Lung (tissue), 12 donors: ENCODE results near the gene MBD3. TPM values are rescaled to one million over a fixed set of nuclear protein-coding genes. Genes with fewer than 3 reads are reported as not detected.

Experiments
- ATAC-seq: fragments of 200-7000 bp; cut with Tn5 transposase; one replicate; pipeline ENCODE4 v1.9.1; 2020; ENCODE audit warnings: moderate number of reproducible peaks; ENCODE audit not compliant: insufficient read depth, low FRiP score
- DNase-seq, 3 donors: peaks; one replicate each; pipeline ENCODE4 v3.0.0-alpha.2; 2013 to 2017
- H3K27ac ChIP-seq, 2 donors: one replicate each; pipeline ENCODE4 v1.5.1; 2013; ENCODE audit warnings: mild to moderate bottlenecking in 2 of 2, moderate library complexity in 2 of 2, control low read depth in 1 of 2, inconsistent platforms in 1 of 2, low read depth in 1 of 2, low read length in 1 of 2
- H3K27me3 ChIP-seq, 3 donors: one replicate each; pipeline ENCODE4 v1.5.1; 2013; ENCODE audit warnings: low read length in 2 of 3; ENCODE audit not compliant: control insufficient read depth in 3 of 3, insufficient read depth in 3 of 3
- H3K36me3 ChIP-seq, 4 donors: one replicate each; pipeline ENCODE4 v1.5.1; 2013; ENCODE audit warnings: low read length in 4 of 4, mild to moderate bottlenecking in 1 of 4, moderate library complexity in 1 of 4; ENCODE audit not compliant: control insufficient read depth in 4 of 4, insufficient read depth in 4 of 4
- H3K4me1 ChIP-seq, 5 donors: one replicate each; pipeline ENCODE4 v1.5.1; 2013; ENCODE audit warnings: low read length in 5 of 5, mild to moderate bottlenecking in 2 of 5, moderate library complexity in 1 of 5; ENCODE audit not compliant: control insufficient read depth in 5 of 5, insufficient read depth in 5 of 5
- H3K4me3 ChIP-seq: one replicate; pipeline ENCODE4 v1.5.1; 2013; ENCODE audit warnings: mild to moderate bottlenecking, control low read depth, moderate library complexity
- H3K9ac ChIP-seq, 2 donors: one replicate each; pipeline ENCODE4 v1.5.1; 2013; ENCODE audit warnings: low read length in 2 of 2, control low read depth in 1 of 2; ENCODE audit not compliant: insufficient read depth in 1 of 2
- H3K9me3 ChIP-seq, 4 donors: one replicate each; pipeline ENCODE4 v1.5.1; 2013; ENCODE audit warnings: low read length in 3 of 4, mild to moderate bottlenecking in 1 of 4, moderate library complexity in 1 of 4; ENCODE audit not compliant: control insufficient read depth in 4 of 4, insufficient read depth in 3 of 4
- WGBS, 2 donors: extraction: QIAGEN DNeasy Blood & Tissue Kit; methylation state at CpG; one replicate each; pipeline ENCODE4 v1.1.7; 2013; 5-methylcytosine and 5-hydroxymethylcytosine counted together
- polyA plus RNA-seq, 2 donors: library from polyadenylated mRNA; stranded (reverse); fragments of 200-250 nt; gene quantifications; one replicate each; pipeline ENCODE4 v1.2.1, GENCODE V29; 2013
- total RNA-seq, 2 donors: library from RNA; depleted of rRNA in 1 of 2; stranded (reverse); fragments of >200 nt in 1 of 2; gene quantifications; one replicate each; pipeline ENCODE4 v1.2.1, GENCODE V29; 2014 to 2021
- TF ChIP-seq, protein P1 (sequence below): IDR thresholded peaks from 2 replicates; pipeline ENCODE4 v1.5.1; 2012; ENCODE audit warnings: mild to moderate bottlenecking; ENCODE audit errors: control extremely low read depth, extremely low read depth
- donor health status: control.
- donor health status: control.
- donor health status: Bipolar disorder and iron deficiency.
- donor health status: healthy.
- donor health status: DM: yes; HTN: yes; CAD: no.

MBD3 gene
- total and polyA plus RNA-seq, 4 donors, result 48.1 to 129 (median 88.7) TPM

DNA sequence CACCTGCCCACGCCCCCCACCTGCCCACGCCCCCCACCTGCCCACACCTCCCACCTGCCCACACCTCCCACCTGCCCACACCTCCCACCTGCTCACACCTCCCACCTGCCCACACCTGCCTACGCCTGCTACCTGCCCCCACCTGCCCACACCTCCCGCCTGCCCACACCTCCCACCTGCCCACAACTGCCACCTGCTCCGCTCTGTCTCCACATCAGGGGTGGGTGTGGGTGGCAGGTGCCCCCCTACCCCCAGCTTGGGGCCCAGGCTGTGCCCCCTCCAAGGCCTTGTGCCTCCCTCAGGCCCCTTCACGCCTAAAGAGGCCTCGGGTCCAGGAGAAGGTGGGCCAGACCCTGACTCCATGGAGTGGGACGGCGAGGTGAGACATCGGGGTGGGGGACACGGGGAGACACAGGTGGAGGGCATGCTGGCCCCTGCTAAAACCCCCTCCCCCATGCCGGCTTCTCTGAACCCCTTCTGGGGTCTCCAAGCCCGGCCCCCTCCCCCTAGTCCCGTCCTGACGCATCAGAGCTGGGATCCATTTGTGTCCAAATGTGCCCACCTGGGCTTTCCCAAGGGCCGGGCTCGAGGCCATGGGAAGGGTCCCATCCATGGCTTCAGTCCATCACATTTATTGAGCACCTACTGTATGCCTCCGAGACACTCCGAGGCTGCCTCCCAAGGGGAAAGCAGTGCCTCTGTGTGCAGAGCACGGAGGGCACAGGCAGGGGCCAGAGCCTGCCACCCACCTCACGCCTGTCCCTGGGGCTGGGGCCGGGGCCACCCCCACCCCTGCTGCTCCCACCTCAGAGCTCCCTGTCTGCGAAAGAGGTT lies 63.9 kb downstream of the MBD3 start:
- ATAC-seq, result no peak
- H3K27me3 ChIP-seq, result peaks cover 13 to 29% (median 21%) of the 10 kb centered on the region in 3 donors

DNA sequence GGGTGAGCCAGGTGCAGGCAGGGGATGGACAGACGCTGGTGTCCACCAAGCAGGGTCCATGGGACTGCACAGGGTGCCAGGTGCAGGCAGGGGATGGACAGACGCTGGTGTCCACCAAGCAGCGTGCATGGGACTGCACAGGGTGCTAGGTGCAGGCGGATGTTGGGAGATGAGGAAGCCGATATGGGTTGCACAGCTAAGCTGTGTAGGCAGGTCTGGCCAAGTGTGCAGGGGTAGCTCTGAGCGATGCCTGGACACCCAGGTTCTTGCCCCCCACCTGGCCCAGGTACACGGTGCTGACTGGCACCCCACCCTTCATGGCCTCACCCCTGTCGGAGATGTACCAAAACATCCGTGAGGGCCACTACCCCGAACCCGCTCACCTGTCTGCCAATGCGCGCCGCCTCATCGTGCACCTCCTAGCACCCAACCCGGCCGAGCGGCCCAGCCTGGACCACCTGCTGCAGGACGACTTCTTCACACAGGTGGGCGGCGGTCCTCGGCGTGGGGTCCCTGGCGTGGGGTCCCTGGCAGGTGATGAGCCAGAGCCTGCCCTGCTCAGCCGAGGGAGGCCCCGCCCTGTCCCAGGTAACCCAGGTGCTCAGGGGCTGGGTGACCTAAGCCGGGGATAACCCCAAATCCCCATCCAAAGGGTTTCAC lies 64.9 kb downstream of the MBD3 start:
- peaks cover 0 to 8% (median 3%) of the 10 kb centered on the region in 5 donors for H3K4me1 ChIP-seq
- peaks cover 13 to 30% (median 29%) of the 10 kb centered on the region in 3 donors for H3K27me3 ChIP-seq
- H3K4me3 ChIP-seq, result no peak overlapping the region
- ATAC-seq (no peak), DNase-seq (no peak)
- H3K36me3 ChIP-seq, result no peaks in the 10 kb centered on the region
- peaks cover 0 to 16% (median 0%) of the 10 kb centered on the region in 4 donors for H3K9me3 ChIP-seq
- 75 to 85% methylated on average over 27 of the region's 27 CpGs for WGBS, 2 donors
- no peak overlapping the region for H3K27ac ChIP-seq
- H3K9ac ChIP-seq, result no peak overlapping the region
- TF ChIP-seq, protein P1, sequence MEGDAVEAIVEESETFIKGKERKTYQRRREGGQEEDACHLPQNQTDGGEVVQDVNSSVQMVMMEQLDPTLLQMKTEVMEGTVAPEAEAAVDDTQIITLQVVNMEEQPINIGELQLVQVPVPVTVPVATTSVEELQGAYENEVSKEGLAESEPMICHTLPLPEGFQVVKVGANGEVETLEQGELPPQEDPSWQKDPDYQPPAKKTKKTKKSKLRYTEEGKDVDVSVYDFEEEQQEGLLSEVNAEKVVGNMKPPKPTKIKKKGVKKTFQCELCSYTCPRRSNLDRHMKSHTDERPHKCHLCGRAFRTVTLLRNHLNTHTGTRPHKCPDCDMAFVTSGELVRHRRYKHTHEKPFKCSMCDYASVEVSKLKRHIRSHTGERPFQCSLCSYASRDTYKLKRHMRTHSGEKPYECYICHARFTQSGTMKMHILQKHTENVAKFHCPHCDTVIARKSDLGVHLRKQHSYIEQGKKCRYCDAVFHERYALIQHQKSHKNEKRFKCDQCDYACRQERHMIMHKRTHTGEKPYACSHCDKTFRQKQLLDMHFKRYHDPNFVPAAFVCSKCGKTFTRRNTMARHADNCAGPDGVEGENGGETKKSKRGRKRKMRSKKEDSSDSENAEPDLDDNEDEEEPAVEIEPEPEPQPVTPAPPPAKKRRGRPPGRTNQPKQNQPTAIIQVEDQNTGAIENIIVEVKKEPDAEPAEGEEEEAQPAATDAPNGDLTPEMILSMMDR, result no peak

More for the DNA sequence above, 63.9 kb downstream of the MBD3 start:
- TF ChIP-seq, protein P1, result no peak
- Histone ChIP-seq H3K27ac (no peak overlapping the region), H3K9ac (no peak overlapping the region), H3K36me3 (no peaks in the 10 kb centered on the region), H3K4me1 (peaks cover 0 to 6% (median 3%) of the 10 kb centered on the region in 5 donors), H3K9me3 (peaks cover 0 to 12% (median 0%) of the 10 kb centered on the region in 4 donors), H3K4me3 (no peak overlapping the region)
- DNase-seq, result no peak
- 77 to 82% methylated on average over 21 of the region's 23 CpGs for WGBS, 2 donors

DNA sequence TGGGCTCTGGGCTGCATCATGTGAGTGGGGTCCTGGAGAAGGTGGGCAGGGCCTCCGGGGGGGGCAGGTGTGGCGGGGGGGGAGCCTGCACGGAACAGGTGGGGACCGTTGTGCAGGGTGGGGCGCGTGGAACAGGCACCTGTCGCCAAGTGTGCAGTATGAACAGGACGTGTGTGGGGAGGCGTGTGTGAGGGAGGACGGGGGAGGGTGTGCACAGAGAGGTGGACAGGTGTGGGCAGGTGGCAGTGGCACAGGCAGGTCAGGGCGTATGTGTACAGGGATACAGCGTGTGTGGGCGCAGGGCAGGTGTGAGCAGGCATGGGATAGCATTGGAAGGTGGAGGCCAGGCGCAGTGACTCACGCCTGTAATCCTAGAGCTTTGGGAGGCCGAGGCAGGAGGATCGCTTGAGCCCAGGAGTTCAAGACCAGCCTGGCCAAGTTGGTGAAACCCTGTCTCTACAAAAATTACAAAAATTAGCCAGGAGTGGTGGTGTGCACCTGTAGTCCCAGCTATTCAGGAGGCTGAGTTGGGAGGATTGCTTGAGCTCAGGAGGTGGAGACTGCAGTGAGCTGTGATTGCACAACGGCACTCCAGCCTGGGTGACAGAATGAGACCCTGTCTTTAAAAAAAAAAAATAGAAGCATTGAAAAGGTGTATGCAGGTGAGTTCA lies 65.6 kb downstream of the MBD3 start:
- TF ChIP-seq, protein P1, result no peak
- Histone ChIP-seq H3K36me3 (no peaks in the 10 kb centered on the region), H3K27ac (no peak overlapping the region), H3K9me3 (peaks cover 0 to 16% (median 0%) of the 10 kb centered on the region in 4 donors), H3K27me3 (peaks cover 13 to 32% (median 30%) of the 10 kb centered on the region in 3 donors), H3K4me3 (no peak overlapping the region), H3K9ac (no peak overlapping the region), H3K4me1 (peaks cover 0 to 8% (median 3%) of the 10 kb centered on the region in 5 donors)
- DNase-seq, result no peak
- WGBS, 2 donors, result 76 to 80% methylated on average over 15 to 18 of the region's 18 CpGs
- ATAC-seq, result no peak
